OCI-LY1 (cell line): ENCODE data around the gene ENTPD2.

Source experiments
- H2AFZ ChIP-seq: fragments of 200-600 bp; sonication (generic), shearing (Covaris generic); 2 replicates; pipeline ENCODE4 v1.6.0; 2014; ENCODE audit warnings: antibody characterized with exemption, mild to moderate bottlenecking, low read length
- H3F3A ChIP-seq: fragments of 200-600 bp; sonication (generic), shearing (Covaris generic); 2 replicates; pipeline ENCODE4 v1.6.0; 2014; ENCODE audit warnings: mild to moderate bottlenecking, antibody characterized with exemption, low read length, moderate library complexity; ENCODE audit not compliant: insufficient read depth
- H3K27ac ChIP-seq: fragments of 200-600 bp; sonication (generic); 2 replicates; pipeline ENCODE4 v1.5.1; 2014; ENCODE audit warnings: low read length, mixed run types, mild to moderate bottlenecking, low read depth; ENCODE audit not compliant: poor library complexity, severe bottlenecking
- H3K27me3 ChIP-seq: fragments of 200-600 bp; sonication (generic); 2 replicates; pipeline ENCODE4 v1.6.0; 2014; ENCODE audit warnings: antibody characterized with exemption, mild to moderate bottlenecking, low read length, moderate library complexity; ENCODE audit not compliant: insufficient read depth
- H3K36me3 ChIP-seq: fragments of 200-600 bp; sonication (generic); 2 replicates; pipeline ENCODE4 v1.6.1; 2014; ENCODE audit warnings: mild to moderate bottlenecking, antibody characterized with exemption, low read length, moderate library complexity, mixed read lengths; ENCODE audit not compliant: insufficient read depth
- H3K4me1 ChIP-seq: fragments of 200-600 bp; sonication (generic); 2 replicates; pipeline ENCODE4 v1.5.1; 2014; ENCODE audit warnings: mild to moderate bottlenecking, low read length, moderate library complexity; ENCODE audit not compliant: insufficient read depth, severe bottlenecking
- H3K4me2 ChIP-seq: fragments of 200-600 bp; sonication (generic), shearing (Covaris generic); 2 replicates; pipeline ENCODE4 v1.6.1; 2014; ENCODE audit warnings: low read length
- H3K4me3 ChIP-seq: fragments of 200-600 bp; sonication (generic); 2 replicates; pipeline ENCODE4 v1.5.1; 2014; ENCODE audit warnings: low read length, low read depth, mild to moderate bottlenecking, mixed read lengths; ENCODE audit not compliant: poor library complexity, severe bottlenecking
- H3K79me2 ChIP-seq: fragments of 200-600 bp; shearing (Covaris generic); 2 replicates; pipeline ENCODE4 v1.6.1; 2016; ENCODE audit warnings: mixed run types, low read length, mixed read lengths; ENCODE audit not compliant: insufficient read depth
- H3K9ac ChIP-seq: fragments of 200-600 bp; sonication (generic), shearing (Covaris generic); 2 replicates; pipeline ENCODE4 v1.6.1; 2014; ENCODE audit warnings: mild to moderate bottlenecking, low read length, mixed read lengths
- H3K9me2 ChIP-seq: fragments of 200-600 bp; sonication (generic), shearing (Covaris generic); 2 replicates; pipeline ENCODE4 v1.6.1; 2014; ENCODE audit warnings: low read depth, mild to moderate bottlenecking, low read length, mixed read lengths
- H3K9me3 ChIP-seq: fragments of 200-600 bp; shearing (Covaris generic); 2 replicates; pipeline ENCODE4 v1.6.1; 2014; ENCODE audit warnings: low read length, mixed read lengths
- H4K20me1 ChIP-seq: fragments of 200-600 bp; sonication (generic), shearing (Covaris generic); 2 replicates; pipeline ENCODE4 v1.6.0; 2016; ENCODE audit warnings: mild to moderate bottlenecking, low read length; ENCODE audit not compliant: insufficient read depth
- CTCF ChIP-seq: fragments of 200-600 bp; sonication (generic), shearing (Covaris generic); IDR thresholded peaks from 2 replicates; pipeline ENCODE4 v1.5.1; 2017; ENCODE audit warnings: mild to moderate bottlenecking, antibody characterized with exemption, low read length, moderate library complexity, mixed read lengths
- EZH2 ChIP-seq: fragments of 200-600 bp; sonication (generic), shearing (Covaris generic); IDR thresholded peaks from 2 replicates; pipeline ENCODE4 v1.8.0; 2017; ENCODE audit warnings: borderline replicate concordance, mixed run types, mild to moderate bottlenecking, antibody characterized with exemption, low read length, moderate library complexity, mixed read lengths

The ENTPD2 gene

GRCh38 chr9:137083394-137084004 is 29.6 kb upstream of the ENTPD2 start:
- Histone ChIP-seq H3K79me2 (no peaks in the 10 kb centered on the region), H3K9me3 (no peaks in the 10 kb centered on the region), H3K4me2 (no peak overlapping the region), H3K4me3 (no peak overlapping the region), H3K36me3 (peaks cover 33% of the 10 kb centered on the region), H4K20me1 (no peaks in the 10 kb centered on the region), H3K27ac (peak overlapping the region; percentile 31), H3K9me2 (no peaks in the 10 kb centered on the region), H3K4me1 (peaks cover 27% of the 10 kb centered on the region), H3F3A (no peaks in the 10 kb centered on the region), H3K27me3 (no peaks in the 10 kb centered on the region; the same call in 1 of the 2 replicates), H2AFZ (no peak overlapping the region), H3K9ac (no peak overlapping the region)
- TF ChIP-seq CTCF, result no peak
- TF ChIP-seq EZH2, result no peak

GRCh38 chr9:137082925-137083290 is 29.0 kb upstream of the ENTPD2 start:
- TF ChIP-seq CTCF, result no peak
- TF ChIP-seq EZH2, result no peak
- Histone ChIP-seq H3K27me3 (no peaks in the 10 kb centered on the region; the same call in 1 of the 2 replicates), H3K79me2 (no peaks in the 10 kb centered on the region), H3F3A (no peaks in the 10 kb centered on the region), H3K36me3 (peaks cover 33% of the 10 kb centered on the region), H3K27ac (peak overlapping the region; percentile 31), H3K4me1 (peaks cover 27% of the 10 kb centered on the region), H3K9me2 (no peaks in the 10 kb centered on the region), H3K9ac (no peak overlapping the region), H3K4me3 (no peak overlapping the region), H3K9me3 (no peaks in the 10 kb centered on the region), H3K4me2 (no peak overlapping the region), H4K20me1 (no peaks in the 10 kb centered on the region), H2AFZ (no peak overlapping the region)

- no peak overlapping the region for H3K4me2 ChIP-seq
- H3K9ac ChIP-seq, result no peak overlapping the region
- H3K9me2 ChIP-seq, result no peaks in the 10 kb centered on the region
- no peaks in the 10 kb centered on the region for H4K20me1 ChIP-seq
- TF ChIP-seq CTCF (no peak), EZH2 (no peak)
- H3K27ac ChIP-seq, result no peak overlapping the region
- no peaks in the 10 kb centered on the region for H3F3A ChIP-seq
- H3K4me3 ChIP-seq, result no peak overlapping the region
- H2AFZ ChIP-seq, result no peak overlapping the region
- no peaks in the 10 kb centered on the region for H3K9me3 ChIP-seq
- no peaks in the 10 kb centered on the region for H3K79me2 ChIP-seq
- H3K27me3 ChIP-seq, result no peaks in the 10 kb centered on the region; the same call in 1 of the 2 replicates
- peaks cover 33% of the 10 kb centered on the region for H3K36me3 ChIP-seq
- peaks cover 22% of the 10 kb centered on the region for H3K4me1 ChIP-seq
Measured at GRCh38 chr9:137082222-137082924, 28.5 kb upstream of the ENTPD2 start.
